ENCODE data around the gene SELENOT.
"Not testable (repeated sequence)": the region's sequence is repeated elsewhere in the genome, so short reads cannot be mapped to it uniquely, and the experiment has no call there.

SELENOT gene

GRCh38 chr3:150607267-150608065 lies 4.3 kb downstream of the SELENOT start:
- no peak for DNase-seq (ENCODE audit: low read depth)

GRCh38 chr3:150609988-150610387 lies 6.9 kb downstream of the SELENOT start:
- DNase-seq (ENCODE audit: low read depth): no peak

DNA sequence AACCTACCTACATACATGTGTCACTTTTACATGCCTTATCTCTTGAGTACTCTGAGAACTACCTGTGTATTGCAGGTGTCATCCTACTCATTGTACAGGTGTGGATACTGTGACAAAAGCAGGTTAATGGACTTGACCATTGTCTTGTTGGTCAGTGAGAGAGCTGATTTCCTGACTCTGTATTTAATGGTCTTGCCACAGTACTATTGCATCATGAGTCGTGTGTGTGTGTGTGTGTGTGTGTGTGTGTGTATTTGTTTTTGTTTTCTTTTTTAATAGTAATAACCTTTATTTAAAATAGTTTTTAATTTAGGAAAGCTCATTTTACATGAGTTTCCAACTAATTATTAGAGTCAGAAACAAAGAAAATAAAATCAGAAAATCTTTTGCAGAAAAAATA lies 7.7 kb downstream of the SELENOT start:
- no peak for DNase-seq (ENCODE audit: low read depth)

- DNase-seq (ENCODE audit: low read depth): no peak
These were observed 8.5 kb downstream of the SELENOT start for GRCh38 chr3:150611666-150612065.

GRCh38 chr3:150612494-150612893 lies 9.4 kb downstream of the SELENOT start:
- DNase-seq (ENCODE audit: low read depth): no peak

GRCh38 chr3:150613034-150613433 lies 9.9 kb downstream of the SELENOT start:
- no peak for DNase-seq (ENCODE audit: low read depth)

GRCh38 chr3:150613709-150614480 lies 10.8 kb downstream of the SELENOT start:
- DNase-seq (ENCODE audit: low read depth): no peak

- DNase-seq (ENCODE audit: low read depth): no peak
These were observed 17.0 kb downstream of the SELENOT start for GRCh38 chr3:150620002-150620689.

GRCh38 chr3:150622955-150623354 lies 19.8 kb downstream of the SELENOT start:
- not testable (repeated sequence) for DNase-seq (ENCODE audit: low read depth)

- DNase-seq (ENCODE audit: low read depth): no peak
These were observed 20.8 kb downstream of the SELENOT start for GRCh38 chr3:150623945-150624344.

GRCh38 chr3:150626148-150626930 lies 23.2 kb downstream of the SELENOT start:
- no peak for DNase-seq (ENCODE audit: low read depth)

DNA sequence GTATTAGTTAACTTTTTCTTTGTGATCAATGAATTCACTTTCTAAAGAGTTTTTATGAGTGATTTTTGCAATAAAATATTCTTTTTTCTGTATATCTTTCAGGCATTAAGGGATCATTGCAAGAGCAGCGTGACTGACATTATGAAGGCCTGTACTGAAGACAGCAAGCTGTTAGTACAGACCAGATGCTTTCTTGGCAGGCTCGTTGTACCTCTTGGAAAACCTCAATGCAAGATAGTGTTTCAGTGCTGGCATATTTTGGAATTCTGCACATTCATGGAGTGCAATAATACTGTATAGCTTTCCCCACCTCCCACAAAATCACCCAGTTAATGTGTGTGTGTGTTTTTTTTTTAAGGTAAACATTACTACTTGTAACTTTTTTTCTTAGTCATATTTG lies 24.4 kb downstream of the SELENOT start:
- no peak for DNase-seq (ENCODE audit: low read depth)

DNA sequence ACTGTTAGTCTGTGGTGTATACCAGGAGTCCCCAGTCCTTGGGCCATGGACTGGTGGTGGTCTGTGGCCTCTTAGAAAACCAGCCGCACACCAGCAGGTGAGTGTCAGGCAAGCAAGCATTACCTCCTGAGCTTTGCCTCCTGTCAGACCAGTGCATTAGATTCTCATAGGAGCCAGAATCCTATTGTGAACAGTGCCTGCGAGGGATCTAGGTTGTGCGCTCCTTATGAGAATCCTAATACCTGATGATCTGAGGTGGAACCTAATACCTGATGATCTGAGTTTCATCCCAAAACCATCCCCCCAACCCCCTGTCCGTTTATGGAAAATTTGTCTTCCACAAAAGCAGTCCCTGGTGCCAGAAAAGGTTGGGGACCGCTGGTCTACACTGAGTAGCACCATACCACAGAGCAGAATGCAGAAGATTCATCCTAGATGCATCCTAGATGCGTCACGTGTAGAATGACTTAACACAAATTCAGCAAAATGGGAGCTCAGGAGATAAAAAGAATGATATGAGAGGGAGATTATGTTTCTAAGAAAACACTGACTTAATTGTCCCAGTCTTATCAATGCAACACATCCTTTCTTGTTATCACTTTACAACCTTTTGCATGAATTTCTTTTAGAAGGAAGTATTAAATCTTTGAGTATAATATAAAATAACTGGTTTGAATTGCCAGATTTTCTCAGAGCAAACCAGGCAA lies 28.5 kb downstream of the SELENOT start:
- DNase-seq (ENCODE audit: low read depth): no peak

- no peak for DNase-seq (ENCODE audit: low read depth)
These were observed 32.0 kb downstream of the SELENOT start for GRCh38 chr3:150635076-150635475.

- no peak for DNase-seq (ENCODE audit: low read depth)
These were observed 32.4 kb downstream of the SELENOT start for GRCh38 chr3:150635526-150635925.

DNA sequence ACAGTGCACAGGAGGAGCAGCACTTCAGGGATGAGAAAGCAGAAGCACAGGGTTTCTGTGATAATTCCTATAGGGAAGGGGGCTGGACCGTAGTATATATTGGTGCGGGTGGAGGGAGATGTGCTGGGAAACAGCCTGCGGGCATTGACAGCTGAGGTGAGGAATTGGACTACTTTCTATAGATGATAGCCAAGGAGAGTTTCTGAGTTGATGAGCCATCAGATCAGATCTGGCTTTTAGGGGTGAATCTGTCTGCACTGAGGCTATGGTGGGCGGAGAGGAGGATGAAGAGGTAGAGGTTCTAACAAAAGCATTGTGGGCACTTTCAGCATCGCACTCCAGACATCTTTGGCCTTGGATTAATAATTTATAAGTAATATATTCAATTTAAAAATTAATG lies 33.1 kb downstream of the SELENOT start:
- no peak for DNase-seq (ENCODE audit: low read depth)

DNA sequence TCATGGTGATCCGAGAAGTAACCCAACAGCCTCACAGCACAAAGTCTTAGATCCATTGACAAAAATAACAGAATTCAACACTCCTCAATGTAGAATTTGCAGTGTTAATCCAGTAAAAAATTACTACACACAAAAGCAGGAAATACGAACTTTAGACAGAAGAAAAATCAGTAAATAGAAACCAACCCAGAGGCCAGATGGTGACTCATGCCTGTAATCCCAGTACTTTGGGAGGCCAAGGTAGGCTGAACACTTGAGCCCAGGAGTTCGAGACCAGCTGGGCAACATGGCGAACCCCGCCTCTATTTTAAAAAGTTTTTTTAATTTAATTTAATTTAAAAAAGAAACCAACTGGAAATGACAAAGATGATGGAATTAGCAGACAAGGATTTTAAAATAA lies 36.1 kb downstream of the SELENOT start:
- no peak for DNase-seq (ENCODE audit: low read depth)

DNA sequence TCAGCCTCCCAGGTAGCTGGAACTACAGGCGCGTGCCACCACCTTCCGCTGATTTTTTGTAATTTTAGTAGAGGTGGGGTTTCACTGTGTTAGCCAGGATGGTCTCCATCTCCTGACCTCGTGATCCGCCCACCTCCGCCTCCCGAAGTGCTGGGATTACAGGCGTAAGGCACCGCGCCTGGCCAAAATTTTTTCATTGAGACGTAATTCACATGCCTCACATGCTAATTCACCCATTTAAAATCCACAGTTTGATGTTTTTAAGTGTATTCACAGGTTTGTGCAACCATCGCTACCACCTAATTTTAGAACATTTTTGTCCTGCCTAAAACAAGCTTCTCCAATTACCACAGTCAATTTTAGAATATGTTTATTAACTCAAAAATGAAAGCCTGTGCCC lies 37.1 kb downstream of the SELENOT start:
- DNase-seq (ENCODE audit: low read depth): no peak

GRCh38 chr3:150653110-150653561 lies 50.0 kb downstream of the SELENOT start:
- DNase-seq (ENCODE audit: low read depth): no peak

GRCh38 chr3:150656316-150656715 lies 53.2 kb downstream of the SELENOT start:
- no peak for DNase-seq (ENCODE audit: low read depth)
